ENCODE data around the gene PARD3.

Gene PARD3

DNA sequence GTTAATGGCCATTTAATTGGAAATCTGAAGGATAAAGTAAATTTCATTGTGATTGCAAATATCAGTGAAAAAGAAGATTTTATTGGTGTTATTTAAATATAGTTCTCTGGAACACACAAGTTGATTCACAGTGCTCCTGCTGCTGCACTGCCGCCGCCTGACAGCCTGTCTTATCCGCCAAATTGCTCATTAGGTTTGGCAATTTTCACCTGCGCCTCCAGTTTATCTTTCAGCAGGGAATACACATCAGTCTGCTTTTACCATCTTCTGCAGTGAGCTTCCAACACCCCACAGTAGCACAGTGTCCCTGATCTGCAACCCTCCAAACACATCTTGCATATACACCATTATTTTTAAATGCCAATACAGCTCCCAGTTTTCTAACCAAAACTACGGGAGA is 308.3 kb downstream of the PARD3 start:
- DNase-seq (ENCODE audit: low spot score) = no peak

DNA sequence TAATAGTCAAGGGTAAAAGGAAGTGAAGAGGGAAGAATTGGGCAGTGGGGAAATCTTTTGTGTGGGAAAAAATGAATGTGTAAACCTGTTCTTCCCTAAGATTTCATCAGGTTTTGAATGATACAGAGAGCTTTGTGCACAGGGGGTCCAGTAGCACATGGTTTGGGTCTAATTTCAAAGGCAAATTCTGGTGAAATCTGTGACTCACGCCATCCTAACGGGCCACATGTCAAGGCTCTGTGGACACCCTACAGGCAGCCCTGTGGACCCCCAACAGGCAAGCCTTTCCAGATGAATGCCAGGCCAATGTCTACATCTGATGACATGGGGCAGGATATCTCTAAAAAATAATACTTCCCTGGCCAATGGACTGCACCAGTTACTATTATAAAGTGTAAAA is 309.8 kb downstream of the PARD3 start:
- DNase-seq (ENCODE audit: low spot score) = no peak
- FAIRE-seq = no peak

More for the DNA sequence above, 308.3 kb downstream of the PARD3 start:
- FAIRE-seq = no peak

DNA sequence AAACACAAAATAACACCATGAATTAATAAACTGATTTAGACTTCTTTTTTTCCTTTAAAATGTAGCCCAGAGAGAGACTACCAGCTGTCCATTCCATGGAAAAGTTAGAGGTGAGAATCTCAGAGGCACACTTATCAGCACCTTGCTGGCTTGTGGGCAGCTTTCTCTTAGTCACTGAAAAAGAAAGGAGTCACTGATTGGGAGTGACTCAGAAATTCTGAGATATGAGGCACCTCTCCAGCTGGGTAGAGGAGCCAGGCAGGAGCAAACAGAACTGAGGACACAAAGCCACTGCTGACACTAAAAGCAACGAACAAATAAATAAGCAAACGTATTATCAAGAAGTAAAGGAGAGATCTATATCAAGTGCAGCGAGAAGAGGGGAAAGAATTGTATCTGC is 310.6 kb downstream of the PARD3 start:
- FAIRE-seq (peak; percentile 97), DNase-seq (ENCODE audit: low spot score) (peak; percentile 76)

DNA sequence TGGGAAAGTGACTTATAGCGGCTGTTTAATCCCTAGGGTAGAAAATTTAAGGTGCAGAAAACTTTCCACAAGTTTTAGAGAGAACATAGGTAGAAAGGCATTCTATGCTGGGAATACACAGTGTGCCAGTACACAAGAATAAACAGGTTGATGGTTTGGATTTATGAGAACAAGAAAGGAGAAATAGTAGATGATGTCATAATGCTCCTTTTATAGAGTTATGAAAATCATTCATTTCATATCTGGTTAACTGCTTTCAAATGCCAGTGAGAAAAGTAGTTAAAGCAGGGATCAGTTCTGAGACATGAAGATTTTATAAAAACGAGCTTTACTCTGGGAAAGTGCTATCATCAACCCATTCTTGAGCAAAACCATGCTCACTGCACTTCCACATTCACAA is 311.4 kb downstream of the PARD3 start:
- no peak for FAIRE-seq
- no peak for DNase-seq (ENCODE audit: low spot score)

DNA sequence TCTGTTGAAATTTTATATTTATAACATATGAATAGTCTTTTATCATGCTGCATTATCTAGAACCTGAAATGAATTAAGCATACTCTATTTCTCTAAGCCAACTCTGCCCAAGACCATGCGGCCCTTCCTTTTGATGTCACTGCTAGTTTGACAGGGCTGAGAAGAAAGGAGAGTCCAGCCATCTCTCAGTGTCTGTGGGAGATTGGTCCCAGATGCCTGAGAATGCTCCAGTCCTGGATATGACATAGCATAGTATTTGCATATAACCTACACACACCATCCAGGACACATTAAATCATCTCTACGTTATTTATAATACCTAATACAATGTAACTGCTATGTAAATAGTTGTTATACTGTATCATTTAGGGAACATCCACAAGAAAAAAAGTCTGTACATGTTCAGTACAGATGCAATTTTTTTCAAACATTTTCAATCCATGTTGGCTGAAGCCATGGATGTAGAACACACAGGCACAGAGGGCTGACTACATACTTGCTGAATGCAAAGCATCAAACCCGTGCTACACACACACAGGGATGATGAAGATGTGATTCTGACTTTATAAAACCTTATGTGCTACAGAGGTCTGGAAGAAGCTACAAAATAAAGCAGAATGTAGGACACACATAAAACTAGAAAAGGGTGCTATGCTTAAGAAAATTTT is 315.4 kb downstream of the PARD3 start:
- FAIRE-seq (no peak), DNase-seq (ENCODE audit: low spot score) (no peak)

DNA sequence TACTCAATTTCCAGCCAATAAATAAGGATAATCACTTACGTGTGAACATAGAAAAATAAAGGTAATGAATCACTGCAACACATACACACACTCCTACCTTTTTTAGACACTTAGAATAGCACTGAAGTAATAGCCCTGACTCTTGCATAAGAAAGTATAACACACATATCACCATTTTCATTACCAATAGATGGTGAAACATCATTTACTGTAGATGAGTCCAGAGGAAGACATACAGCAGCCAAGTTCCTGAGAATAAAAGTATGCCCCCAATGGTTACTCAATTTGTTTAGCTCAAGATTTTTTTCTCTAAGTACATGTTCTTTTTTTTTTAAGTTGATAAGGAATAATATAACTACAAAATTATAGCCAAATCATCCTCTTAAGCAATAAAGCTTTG is 316.3 kb downstream of the PARD3 start:
- DNase-seq (ENCODE audit: low spot score) (no peak), FAIRE-seq (no peak)

DNA sequence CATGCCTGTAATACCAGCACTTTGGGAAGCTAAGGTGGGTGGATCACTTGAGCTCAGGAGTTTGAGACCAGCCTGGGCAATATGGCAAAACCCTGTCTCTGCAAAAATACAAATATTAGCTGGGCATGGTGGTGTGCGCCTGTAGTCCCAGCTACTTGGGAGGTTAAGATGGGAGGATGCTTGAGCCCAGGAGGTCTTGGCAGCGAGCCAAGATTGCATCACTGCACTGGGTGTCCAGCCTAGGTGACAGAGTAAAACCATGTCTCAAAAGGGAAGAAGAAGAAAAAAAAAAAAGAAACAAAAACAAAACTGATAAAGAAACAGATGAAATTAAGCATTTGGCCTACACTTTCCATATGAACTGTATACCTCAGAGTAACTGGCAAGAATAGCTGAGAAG is 319.2 kb downstream of the PARD3 start:
- no peak for FAIRE-seq
- no peak for DNase-seq (ENCODE audit: low spot score)

DNA sequence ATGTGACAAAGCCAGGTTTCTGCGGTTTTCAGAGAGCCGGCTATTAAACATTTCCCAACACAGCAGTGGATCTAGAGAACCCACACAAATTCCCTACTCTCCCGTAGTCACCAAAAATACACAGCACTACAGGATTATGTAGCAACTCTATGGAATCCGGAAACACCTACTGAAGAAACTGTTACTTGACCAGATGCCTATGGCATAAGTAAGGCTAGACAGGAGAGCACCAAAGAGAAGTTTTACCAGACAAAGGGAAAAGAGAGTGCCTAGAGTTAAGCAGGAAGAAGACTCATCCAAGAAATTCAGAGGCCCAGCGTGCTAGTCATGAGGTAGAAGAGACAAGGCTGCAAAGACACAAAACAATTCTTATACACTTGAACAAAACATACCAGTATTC is 321.1 kb downstream of the PARD3 start:
- FAIRE-seq (no peak), DNase-seq (ENCODE audit: low spot score) (no peak)

DNA sequence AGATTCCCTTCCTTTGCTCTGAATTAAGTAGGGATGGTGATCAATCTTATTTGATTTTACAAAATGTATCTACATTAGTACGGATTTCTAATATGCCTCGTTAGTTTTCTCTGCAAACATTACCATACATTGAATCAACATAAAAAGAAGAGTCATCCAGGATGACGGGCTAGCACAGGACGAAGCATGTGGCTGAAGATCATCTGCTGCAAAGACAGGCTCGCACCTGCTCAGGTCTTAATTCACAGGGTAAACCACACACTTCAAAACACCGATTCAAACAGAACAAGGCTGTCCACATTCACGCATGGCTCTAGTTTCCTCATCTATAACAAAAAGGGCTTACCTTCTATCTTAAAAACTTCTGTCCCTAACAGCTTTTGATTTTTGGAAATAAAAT is 323.0 kb downstream of the PARD3 start:
- FAIRE-seq = no peak
- DNase-seq (ENCODE audit: low spot score) = no peak

DNA sequence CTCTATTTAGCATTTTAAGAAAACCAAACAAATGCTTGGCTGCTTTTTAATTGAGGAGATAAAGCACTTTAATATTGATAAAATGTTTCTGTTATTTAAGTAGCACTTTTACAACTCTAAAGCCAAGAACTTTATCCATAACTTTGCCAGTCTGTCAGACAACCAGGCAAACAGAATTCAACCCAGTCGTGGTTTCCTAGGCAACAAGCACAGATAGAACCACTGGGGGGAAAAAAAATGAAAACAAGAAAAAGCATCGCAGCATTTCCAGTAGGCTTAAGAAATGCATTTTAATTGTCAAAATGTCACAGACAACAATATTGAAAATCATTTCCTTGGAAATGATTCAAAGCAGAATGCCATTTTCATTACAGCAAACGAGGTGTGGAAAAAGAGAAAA is 323.4 kb downstream of the PARD3 start:
- DNase-seq (ENCODE audit: low spot score) = no peak
- no peak for FAIRE-seq

DNA sequence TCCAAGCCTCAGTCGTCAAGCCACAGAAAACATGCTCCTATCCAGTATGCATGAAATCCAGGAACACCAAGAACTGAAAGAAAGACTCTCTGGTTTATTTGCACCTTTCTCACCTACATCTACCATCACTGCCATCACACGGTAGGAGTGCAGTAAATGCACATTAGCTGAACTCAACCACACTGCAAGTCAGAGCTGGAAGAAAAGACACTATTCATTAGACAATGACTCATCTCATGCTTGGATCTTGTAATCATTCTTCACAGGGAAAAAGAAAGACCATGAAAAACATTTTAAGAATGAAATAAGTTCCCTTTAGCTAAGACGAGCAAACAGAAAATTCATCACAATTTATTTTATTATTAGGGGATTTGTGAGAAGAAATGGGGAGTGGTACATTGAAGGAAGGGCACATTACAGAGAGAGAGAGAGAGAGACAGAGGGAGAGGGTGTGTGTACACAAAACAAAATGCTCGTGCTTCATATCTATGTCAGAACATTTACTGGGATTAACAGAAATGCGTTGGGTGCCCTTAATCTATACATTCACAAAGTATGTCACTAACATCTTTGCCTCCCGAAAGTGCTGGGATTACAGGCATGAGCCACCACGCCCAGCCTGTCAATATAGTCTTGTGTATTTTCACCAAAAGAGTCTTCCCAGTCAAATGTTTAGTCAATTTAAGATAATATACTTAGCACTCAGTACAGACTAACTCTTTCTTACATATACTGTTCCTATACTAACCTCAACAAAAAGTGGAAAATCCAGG is 324.9 kb downstream of the PARD3 start:
- FAIRE-seq = peak; percentile 89
- DNase-seq (ENCODE audit: low spot score) = peak; percentile 67

DNA sequence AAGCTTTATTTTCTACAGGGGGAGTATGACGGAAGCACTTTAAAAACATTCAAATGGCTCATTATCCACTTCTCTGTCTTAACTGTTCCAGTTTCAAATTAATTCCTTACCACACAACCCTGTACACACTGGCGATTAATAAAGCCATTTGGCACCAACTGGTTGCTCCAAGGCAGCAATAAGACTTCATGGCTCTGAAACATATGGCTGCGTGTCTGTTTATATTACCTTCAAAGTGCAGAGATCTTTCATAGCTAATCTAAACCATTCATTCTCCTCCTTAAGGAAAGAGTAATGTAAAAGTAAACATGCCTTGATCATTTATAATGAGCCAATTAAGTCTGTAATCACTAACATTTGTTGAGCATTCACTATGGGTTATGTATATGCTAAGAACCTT is 325.7 kb downstream of the PARD3 start:
- FAIRE-seq = no peak

DNA sequence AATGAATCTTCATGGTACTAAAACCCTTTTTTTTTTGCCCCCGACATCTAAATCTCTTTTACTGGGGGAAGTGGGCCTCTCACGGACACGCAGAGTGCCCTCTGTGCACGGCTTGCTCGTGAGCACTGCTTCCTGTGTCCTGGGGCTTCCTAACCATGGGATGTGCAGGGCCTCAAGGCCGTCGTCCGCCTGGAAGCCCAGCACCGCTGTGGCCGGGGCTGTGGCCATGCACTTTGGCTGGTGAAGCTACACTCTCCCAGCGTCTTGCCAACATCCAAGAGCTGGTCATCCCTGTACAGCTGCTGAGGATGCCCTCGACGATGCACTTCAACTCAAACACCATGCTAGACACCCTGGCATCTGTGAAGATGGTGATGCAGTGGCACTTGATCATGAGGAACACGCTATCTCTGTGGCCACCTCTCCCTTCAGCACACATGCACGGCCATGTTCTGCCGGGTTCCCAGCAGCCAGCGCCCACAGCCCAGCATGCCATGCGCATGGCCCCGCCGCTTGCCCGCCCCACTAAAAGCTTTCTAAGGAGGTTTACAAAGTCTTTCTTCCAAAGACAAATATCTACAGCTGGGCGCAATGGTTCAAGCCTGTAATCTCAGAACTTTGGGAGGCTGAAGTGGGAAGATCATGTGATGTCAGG is 326.5 kb downstream of the PARD3 start:
- DNase-seq (ENCODE audit: low spot score) = no peak

More for the DNA sequence above, 325.7 kb downstream of the PARD3 start:
- DNase-seq (ENCODE audit: low spot score) = no peak

DNA sequence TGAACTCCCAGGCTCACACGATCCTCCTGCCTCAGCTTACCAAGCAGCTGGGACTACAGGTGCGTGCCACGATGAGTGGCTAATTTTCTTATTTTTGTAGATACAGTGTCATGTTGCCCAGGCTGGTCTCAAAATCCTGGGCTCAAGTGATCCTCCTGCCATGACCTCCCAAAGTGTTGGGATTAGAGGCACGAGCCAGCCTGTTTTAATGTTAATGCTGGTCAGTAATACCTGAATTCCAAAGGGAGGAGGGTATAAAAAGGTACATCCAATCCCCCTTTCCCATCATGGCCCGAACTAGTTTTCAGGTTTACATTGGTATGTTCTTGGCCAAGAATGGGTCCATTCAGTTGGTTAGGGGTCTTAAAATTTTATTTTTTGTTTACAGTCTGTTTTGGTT is 329.1 kb downstream of the PARD3 start:
- FAIRE-seq = no peak
- DNase-seq (ENCODE audit: low spot score) = no peak

More for the DNA sequence above, 326.5 kb downstream of the PARD3 start:
- FAIRE-seq = no peak

DNA sequence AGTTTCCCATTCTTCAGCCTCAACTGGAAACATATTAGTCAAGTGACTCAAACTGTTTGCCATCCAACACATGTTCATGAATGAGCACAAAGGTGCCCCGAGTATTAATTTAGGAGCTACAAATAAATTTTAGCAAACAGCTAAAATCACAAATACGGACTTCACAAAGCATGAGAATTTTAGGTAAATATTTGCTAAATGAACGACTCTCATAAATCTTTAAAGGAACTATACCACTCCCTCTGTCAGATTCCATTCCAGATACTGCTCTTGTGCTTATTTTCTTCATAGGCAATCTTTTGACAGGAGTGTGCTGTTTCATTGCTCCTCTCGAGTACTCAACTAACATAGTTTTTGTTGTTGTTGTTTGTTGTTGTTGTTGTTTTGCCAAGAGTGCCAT is 330.9 kb downstream of the PARD3 start:
- FAIRE-seq = no peak

DNA sequence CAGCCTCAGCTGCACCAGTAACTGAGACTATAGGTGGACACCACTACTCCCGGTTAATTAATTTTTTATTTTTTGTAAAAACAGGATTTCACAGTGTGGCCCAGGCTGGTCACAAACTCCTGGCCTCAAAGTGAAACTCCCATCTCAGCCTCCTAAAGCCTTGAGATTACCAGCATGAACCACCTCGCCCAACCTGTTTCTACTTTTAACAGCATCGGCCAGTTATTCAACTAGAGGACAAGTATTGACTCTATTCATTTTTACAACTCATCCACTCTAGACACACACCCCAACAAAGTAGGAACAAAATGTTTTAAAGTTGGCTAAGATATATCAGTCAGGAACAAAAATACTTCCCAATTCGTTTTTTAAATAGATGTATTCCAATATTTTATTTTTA is 334.8 kb downstream of the PARD3 start:
- no peak for FAIRE-seq

More for the DNA sequence above, 330.9 kb downstream of the PARD3 start:
- no peak for DNase-seq (ENCODE audit: low spot score)

DNA sequence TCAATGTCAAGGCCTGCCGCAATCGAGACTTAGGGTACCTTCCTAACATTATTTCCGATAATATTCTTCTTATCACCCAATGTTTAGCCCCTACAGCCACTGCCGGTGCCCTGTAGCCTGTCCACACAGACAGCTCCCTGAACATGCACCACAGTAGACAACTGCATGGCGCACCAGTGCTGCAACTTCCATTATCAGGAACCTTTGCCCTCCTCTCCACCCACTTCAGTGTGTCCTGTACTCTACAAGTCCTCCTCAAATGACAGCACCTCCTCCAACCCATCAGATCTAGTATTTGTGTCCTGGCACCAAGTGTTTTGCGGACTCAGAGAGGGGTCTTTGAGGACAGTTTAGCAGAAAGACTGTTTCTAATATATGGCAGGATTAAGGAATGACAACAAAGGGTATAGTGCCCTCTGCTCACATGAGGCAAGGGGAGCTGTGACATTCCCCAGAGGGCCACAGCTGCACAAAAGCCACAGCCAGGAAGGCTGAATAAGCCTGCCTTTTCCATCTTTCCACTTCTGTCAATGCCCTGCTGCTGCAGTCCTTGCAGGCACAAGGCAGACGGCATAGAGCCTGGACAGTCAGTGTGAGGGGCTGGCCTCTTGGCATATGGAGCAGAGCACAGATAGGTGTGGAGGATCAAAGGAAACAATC is 335.4 kb downstream of the PARD3 start:
- FAIRE-seq (no peak), DNase-seq (ENCODE audit: low spot score) (no peak)

More for the DNA sequence above, 334.8 kb downstream of the PARD3 start:
- no peak for DNase-seq (ENCODE audit: low spot score)

DNA sequence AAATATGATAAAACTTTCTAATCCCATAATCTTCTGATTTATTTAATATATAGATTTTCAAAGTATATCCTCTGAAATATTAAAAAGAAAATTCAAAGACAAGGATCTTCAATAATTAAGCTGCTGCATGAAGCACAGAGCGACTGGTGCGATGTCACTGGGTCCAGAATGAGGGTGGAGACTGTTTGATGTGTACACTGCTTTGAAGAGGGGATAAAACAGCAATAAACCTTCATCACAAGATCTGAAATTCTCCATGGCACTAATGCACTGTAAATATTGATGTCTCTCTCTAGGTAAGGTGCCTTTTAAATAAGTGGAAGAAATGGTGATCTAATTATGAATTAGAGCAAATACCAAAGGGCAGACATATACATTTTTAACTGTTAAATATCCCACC is 337.8 kb downstream of the PARD3 start:
- DNase-seq (ENCODE audit: low spot score) (no peak), FAIRE-seq (no peak)

DNA sequence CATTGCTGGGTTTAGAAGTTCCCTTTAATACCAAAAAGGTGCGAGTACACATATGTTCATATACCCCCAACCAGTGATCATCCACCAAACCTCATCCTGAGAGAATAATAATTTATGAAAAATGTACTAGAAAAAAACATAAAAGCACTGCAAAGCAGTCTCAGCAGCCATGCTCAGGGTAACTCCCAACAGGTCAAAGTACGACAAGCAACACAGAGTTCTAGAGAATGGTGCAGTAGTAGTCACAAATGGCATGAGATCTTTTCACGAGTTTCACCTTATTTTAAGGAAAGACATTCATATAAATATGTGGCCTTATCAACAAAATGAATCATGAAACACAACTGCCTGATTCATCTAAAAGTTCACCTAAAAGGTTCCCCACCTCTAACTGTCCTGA is 338.5 kb downstream of the PARD3 start:
- DNase-seq (ENCODE audit: low spot score) (no peak), FAIRE-seq (no peak)

DNA sequence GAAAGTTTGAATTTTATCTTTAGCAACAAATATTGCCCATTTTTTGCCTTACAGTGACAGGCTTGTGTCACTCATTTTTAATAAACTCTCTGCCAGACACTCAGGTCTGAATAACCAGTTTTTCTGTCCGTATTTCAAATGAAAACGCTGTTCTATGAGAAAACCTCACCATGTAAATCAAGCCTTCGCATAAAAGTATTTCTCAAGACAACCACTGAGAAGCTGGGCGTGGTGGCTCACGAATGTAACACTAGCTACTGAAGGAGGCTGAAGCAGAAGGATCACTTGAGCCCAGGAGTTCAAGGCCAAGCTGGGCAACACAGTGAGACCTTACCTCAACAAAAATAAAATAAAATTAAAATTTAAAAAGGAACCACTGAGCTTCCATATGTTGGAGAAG is 339.3 kb downstream of the PARD3 start:
- DNase-seq (ENCODE audit: low spot score) = no peak
- FAIRE-seq = no peak

DNA sequence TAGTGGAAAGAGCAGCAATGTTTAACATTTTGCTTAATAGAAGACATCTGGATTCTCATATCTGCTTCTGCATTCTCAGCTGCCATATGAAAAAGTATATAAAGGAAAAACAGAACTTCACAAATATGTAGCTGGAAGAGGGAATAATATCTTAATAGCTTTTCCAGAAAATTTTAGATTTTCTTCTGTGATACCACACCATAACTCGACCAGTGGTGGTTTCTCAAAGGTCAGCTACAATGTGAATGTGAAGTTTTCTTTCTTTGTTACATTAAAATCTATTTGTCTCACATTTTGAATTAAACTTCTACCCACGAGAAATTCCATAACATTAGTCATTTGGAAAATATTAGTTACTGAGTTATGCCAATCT is 339.8 kb downstream of the PARD3 start:
- peak; percentile 30 for FAIRE-seq

More for the DNA sequence above, 339.8 kb downstream of the PARD3 start:
- DNase-seq (ENCODE audit: low spot score) = no peak

Data from RCC 7860 (cell line).